H9 (cell line): ENCODE results near the gene RAPGEF3. TPM values are rescaled to one million over a fixed set of nuclear protein-coding genes. Genes with fewer than 3 reads are reported as not detected.

Experiments used
- DNase-seq: peaks from one replicate; pipeline ENCODE4 v3.0.0-alpha.2; 2017
- H2AFZ ChIP-seq: one replicate; pipeline ENCODE4 v1.6.1; 2013; ENCODE audit warnings: mild to moderate bottlenecking, low read length, control low read depth, moderate library complexity
- H2AK5ac ChIP-seq: 2 replicates; pipeline ENCODE4 v1.6.1; 2013; ENCODE audit warnings: low read length, control low read depth, mixed read lengths; ENCODE audit not compliant: insufficient read length
- H2BK120ac ChIP-seq: one replicate; pipeline ENCODE4 v1.6.1; 2013; ENCODE audit warnings: low read depth, mild to moderate bottlenecking, low read length, control low read depth, inconsistent platforms; ENCODE audit not compliant: poor library complexity, severe bottlenecking
- H2BK12ac ChIP-seq: 2 replicates; pipeline ENCODE4 v1.6.1; 2013; ENCODE audit warnings: low read length, control low read depth, mixed read lengths, low read depth; ENCODE audit not compliant: insufficient read length
- H2BK15ac ChIP-seq: 2 replicates; pipeline ENCODE4 v1.6.1; 2013; ENCODE audit warnings: low read depth, low read length, control low read depth
- H2BK20ac ChIP-seq: one replicate; pipeline ENCODE4 v1.6.1; 2013; ENCODE audit warnings: low read depth, mild to moderate bottlenecking, low read length, control low read depth, inconsistent platforms; ENCODE audit not compliant: poor library complexity, severe bottlenecking
- H2BK5ac ChIP-seq: 2 replicates; pipeline ENCODE4 v1.6.1; 2013; ENCODE audit warnings: low read length, control low read depth, mixed read lengths; ENCODE audit not compliant: insufficient read length
- H3K14ac ChIP-seq: 2 replicates; pipeline ENCODE4 v1.6.1; 2013; ENCODE audit warnings: low read length, control low read depth; ENCODE audit not compliant: insufficient read depth
- H3K18ac ChIP-seq: 2 replicates; pipeline ENCODE4 v1.6.1; 2013; ENCODE audit warnings: low read depth, mild to moderate bottlenecking, mixed read lengths, low read length, control low read depth; ENCODE audit not compliant: insufficient read length
- H3K23ac ChIP-seq: 2 replicates; pipeline ENCODE4 v1.6.1; 2013; ENCODE audit warnings: low read length, control low read depth, mixed read lengths, low read depth; ENCODE audit not compliant: insufficient read length
- H3K23me2 ChIP-seq: 2 replicates; pipeline ENCODE4 v1.6.1; 2013; ENCODE audit warnings: low read depth, mild to moderate bottlenecking, mixed read lengths, low read length, control low read depth; ENCODE audit not compliant: insufficient read length, poor library complexity, severe bottlenecking
- H3K27ac ChIP-seq: 2 replicates; pipeline ENCODE4 v1.5.1; 2013; ENCODE audit warnings: low read length, control low read depth, mixed read lengths, low read depth; ENCODE audit not compliant: insufficient read length
- H3K27me3 ChIP-seq: 2 replicates; pipeline ENCODE4 v1.6.1; 2013; ENCODE audit warnings: low read length, control low read depth, inconsistent platforms; ENCODE audit not compliant: insufficient read depth
- H3K4ac ChIP-seq: 2 replicates; pipeline ENCODE4 v1.6.1; 2013; ENCODE audit warnings: low read depth, mild to moderate bottlenecking, control low read depth, inconsistent platforms, low read length, moderate library complexity
- H3K4me1 ChIP-seq: 2 replicates; pipeline ENCODE4 v1.6.1; 2013; ENCODE audit warnings: low read length, control low read depth, inconsistent platforms; ENCODE audit not compliant: insufficient read depth
- H3K4me2 ChIP-seq: 2 replicates; pipeline ENCODE4 v1.6.1; 2013; ENCODE audit warnings: low read length, control low read depth, mixed read lengths; ENCODE audit not compliant: insufficient read length, insufficient read depth
- H3K56ac ChIP-seq: 2 replicates; pipeline ENCODE4 v1.6.1; 2013; ENCODE audit warnings: low read depth, mild to moderate bottlenecking, mixed read lengths, low read length, control low read depth; ENCODE audit not compliant: insufficient read length
- H3K79me1 ChIP-seq: 2 replicates; pipeline ENCODE4 v1.6.1; 2013; ENCODE audit warnings: low read depth, mild to moderate bottlenecking, moderate library complexity, low read length, control low read depth, inconsistent platforms; ENCODE audit not compliant: insufficient read depth, poor library complexity, severe bottlenecking
- H3K79me2 ChIP-seq: 2 replicates; pipeline ENCODE4 v1.6.1; 2013; ENCODE audit warnings: low read length, control low read depth, inconsistent platforms; ENCODE audit not compliant: insufficient read depth
- H3K9ac ChIP-seq: 2 replicates; pipeline ENCODE4 v1.6.1; 2013; ENCODE audit warnings: low read length, control low read depth, mixed read lengths; ENCODE audit not compliant: insufficient read length; ENCODE audit errors: extremely low read depth
- H3K9me3 ChIP-seq: one replicate; pipeline ENCODE4 v1.6.1; 2013; ENCODE audit warnings: low read depth, low read length, inconsistent platforms; ENCODE audit not compliant: control insufficient read depth
- H3T11ph ChIP-seq: one replicate; pipeline ENCODE4 v1.6.1; 2013; ENCODE audit warnings: mild to moderate bottlenecking, low read length, control low read depth, inconsistent platforms
- H4K20me1 ChIP-seq: one replicate; pipeline ENCODE4 v1.6.1; 2013; ENCODE audit not compliant: control insufficient read depth, insufficient read length, insufficient read depth
- H4K5ac ChIP-seq: 2 replicates; pipeline ENCODE4 v1.6.1; 2013; ENCODE audit warnings: low read depth, mild to moderate bottlenecking, mixed read lengths, low read length, control low read depth; ENCODE audit not compliant: insufficient read length
- H4K8ac ChIP-seq: replicated peaks from 2 replicates; pipeline ENCODE4 v1.6.1; 2013; ENCODE audit warnings: low read length, control low read depth, mixed read lengths, low read depth; ENCODE audit not compliant: insufficient read length
- H4K91ac ChIP-seq: 2 replicates; pipeline ENCODE4 v1.6.1; 2013; ENCODE audit warnings: low read depth, mild to moderate bottlenecking, moderate library complexity, mixed read lengths, low read length, control low read depth; ENCODE audit not compliant: insufficient read length
- H3K27ac Mint-ChIP-seq, 3 experiments: 2 replicates in 2 of 3; 3 replicates in 1 of 3; pipeline ENCODE4 v1.8.0; 2020 to 2021; ENCODE audit warnings: mixed read lengths in 3 of 3, mild to moderate bottlenecking in 1 of 3, moderate library complexity in 1 of 3
- H3K27me3 Mint-ChIP-seq: 2 replicates; pipeline ENCODE4 v1.8.0; 2021; ENCODE audit warnings: low read depth, mild to moderate bottlenecking, moderate library complexity, mixed read lengths
- H3K36me3 Mint-ChIP-seq, 3 experiments: 2 replicates in 2 of 3; 3 replicates in 1 of 3; pipeline ENCODE4 v1.8.0; 2020 to 2021; ENCODE audit warnings: low read depth in 3 of 3, mixed read lengths in 3 of 3; ENCODE audit not compliant: insufficient read depth in 1 of 3
- H3K4me1 Mint-ChIP-seq, 2 experiments: 2 replicates each; pipeline ENCODE4 v1.8.0; 2020; ENCODE audit warnings: mixed read lengths in 2 of 2
- H3K4me3 Mint-ChIP-seq, 2 experiments: 2 replicates in 1 of 2; 3 replicates in 1 of 2; pipeline ENCODE4 v1.8.0; 2020 to 2021; ENCODE audit warnings: mild to moderate bottlenecking in 2 of 2, mixed read lengths in 2 of 2, moderate library complexity in 1 of 2
- H3K9me3 Mint-ChIP-seq, 2 experiments: 2 replicates in 1 of 2; 3 replicates in 1 of 2; pipeline ENCODE4 v1.8.0; 2020; ENCODE audit warnings: mild to moderate bottlenecking in 2 of 2, mixed read lengths in 2 of 2, moderate library complexity in 1 of 2
- CTCF ChIP-seq: fragments of 200-600 bp; sonication (generic); conservative IDR thresholded peaks from 3 replicates; pipeline ENCODE4 v1.8.0; 2021; ENCODE audit warnings: antibody characterized with exemption, mild to moderate bottlenecking
- WGBS: extraction: QIAGEN DNeasy Blood & Tissue Kit; methylation state at CpG from one replicate; pipeline ENCODE4 v1.1.7; 2013; ENCODE audit warnings: missing lambda C conversion rate, low lambda C conversion rate, mixed read lengths; ENCODE audit not compliant: insufficient read length; ENCODE audit errors: extremely low coverage; 5-methylcytosine and 5-hydroxymethylcytosine counted together
- total RNA-seq: library from RNA; stranded (reverse); gene quantifications from 2 replicates; pipeline ENCODE4 v1.2.1, GENCODE V29; 2021

The RAPGEF3 gene
- total RNA-seq, 1 experiment from 2014 or later = 7.4 TPM

GRCh38 chr12:47770086-47770726 is 11.5 kb upstream of the RAPGEF3 start:
- Histone ChIP-seq H3K18ac (no peak overlapping the region), H3K9ac (no peak overlapping the region), H3K4ac (no peak overlapping the region), H2BK12ac (no peak overlapping the region), H3K23ac (no peak overlapping the region), H4K91ac (no peak overlapping the region), H2AK5ac (no peak overlapping the region), H3K56ac (no peak overlapping the region), H3K23me2 (peaks cover 6% of the 10 kb centered on the region), H3K27ac (no peak overlapping the region), H3K27me3 (no peaks in the 10 kb centered on the region), H3K79me1 (no peaks in the 10 kb centered on the region), H2BK20ac (no peak overlapping the region), H4K20me1 (peaks cover 3% of the 10 kb centered on the region), H3T11ph (no peak overlapping the region), H4K8ac (no peak overlapping the region), H3K4me1 (peaks cover 6% of the 10 kb centered on the region), H2AFZ (no peak overlapping the region), H2BK5ac (no peak overlapping the region), H4K5ac (no peak overlapping the region), H3K9me3 (no peaks in the 10 kb centered on the region), H2BK15ac (no peak overlapping the region), H2BK120ac (no peak overlapping the region), H3K79me2 (no peaks in the 10 kb centered on the region), H3K14ac (no peak overlapping the region), H3K4me2 (no peak overlapping the region)
- TF ChIP-seq CTCF = no peak
- H3K4me1 Mint-ChIP-seq = peaks cover 17 to 18% of the 10 kb centered on the region in 2 experiments
- no peak overlapping the region for H3K4me3 Mint-ChIP-seq
- no peaks in the 10 kb centered on the region for H3K9me3 Mint-ChIP-seq
- H3K27me3 Mint-ChIP-seq = peaks cover 17% of the 10 kb centered on the region
- WGBS = no CpG with 5 or more reads among the region's 3 CpGs
- DNase-seq = no peak
- H3K36me3 Mint-ChIP-seq = no peaks in the 10 kb centered on the region; a peak in 1 of 7 replicates
- no peak overlapping the region for H3K27ac Mint-ChIP-seq
